ENCODE measurements around the gene ARID5B. TPM values are rescaled to one million over a fixed set of nuclear protein-coding genes. Genes with fewer than 3 reads are reported as not detected.

ARID5B gene
- total RNA-seq, 1 donor from 2014 or later = 0.62 TPM

- Mint-ChIP-seq H3K9me3 (ENCODE audit: unreplicated experiment) (no peaks in the 10 kb centered on the region), H3K36me3 (ENCODE audit: low read depth, unreplicated experiment) (no peaks in the 10 kb centered on the region), H3K27ac (ENCODE audit: unreplicated experiment) (no peak overlapping the region), H3K4me1 (ENCODE audit: unreplicated experiment) (no peaks in the 10 kb centered on the region), H3K4me3 (ENCODE audit: unreplicated experiment) (no peak overlapping the region), H3K27me3 (ENCODE audit: unreplicated experiment) (no peaks in the 10 kb centered on the region)
- no peak for TF ChIP-seq CTCF (IDR thresholded peaks at IDR 0.05; ENCODE audit: unreplicated experiment)
- DNase-seq (ENCODE audit: low spot score) = no peak
Measured at GRCh38 chr10:61869041-61869675, 32.3 kb upstream of the ARID5B start.

- TF ChIP-seq CTCF (IDR thresholded peaks at IDR 0.05; ENCODE audit: unreplicated experiment) = no peak
- DNase-seq (ENCODE audit: low spot score) = no peak
- H3K27me3 Mint-ChIP-seq (ENCODE audit: unreplicated experiment) = no peaks in the 10 kb centered on the region
- no peaks in the 10 kb centered on the region for H3K9me3 Mint-ChIP-seq (ENCODE audit: unreplicated experiment)
- H3K27ac Mint-ChIP-seq (ENCODE audit: unreplicated experiment) = no peak overlapping the region
- no peak overlapping the region for H3K4me3 Mint-ChIP-seq (ENCODE audit: unreplicated experiment)
- H3K36me3 Mint-ChIP-seq (ENCODE audit: low read depth, unreplicated experiment) = no peaks in the 10 kb centered on the region
- no peaks in the 10 kb centered on the region for H3K4me1 Mint-ChIP-seq (ENCODE audit: unreplicated experiment)
Measured at GRCh38 chr10:61869774-61870525, 31.5 kb upstream of the ARID5B start.

- Mint-ChIP-seq H3K36me3 (ENCODE audit: low read depth, unreplicated experiment) (no peaks in the 10 kb centered on the region), H3K4me1 (ENCODE audit: unreplicated experiment) (no peaks in the 10 kb centered on the region), H3K9me3 (ENCODE audit: unreplicated experiment) (no peaks in the 10 kb centered on the region), H3K4me3 (ENCODE audit: unreplicated experiment) (no peak overlapping the region), H3K27me3 (ENCODE audit: unreplicated experiment) (no peaks in the 10 kb centered on the region), H3K27ac (ENCODE audit: unreplicated experiment) (no peak overlapping the region)
- no peak for TF ChIP-seq CTCF (IDR thresholded peaks at IDR 0.05; ENCODE audit: unreplicated experiment)
- no peak for DNase-seq (ENCODE audit: low spot score)
Measured at GRCh38 chr10:61870526-61870895, 31.0 kb upstream of the ARID5B start.

GRCh38 chr10:61871487-61871886 is 30.0 kb upstream of the ARID5B start:
- H3K4me3 Mint-ChIP-seq (ENCODE audit: unreplicated experiment) = no peak overlapping the region
- no peak for DNase-seq (ENCODE audit: low spot score)
- H3K4me1 Mint-ChIP-seq (ENCODE audit: unreplicated experiment) = no peaks in the 10 kb centered on the region
- H3K36me3 Mint-ChIP-seq (ENCODE audit: low read depth, unreplicated experiment) = no peaks in the 10 kb centered on the region
- H3K27ac Mint-ChIP-seq (ENCODE audit: unreplicated experiment) = no peak overlapping the region
- no peaks in the 10 kb centered on the region for H3K27me3 Mint-ChIP-seq (ENCODE audit: unreplicated experiment)
- no peak for TF ChIP-seq CTCF (IDR thresholded peaks at IDR 0.05; ENCODE audit: unreplicated experiment)
- H3K9me3 Mint-ChIP-seq (ENCODE audit: unreplicated experiment) = no peaks in the 10 kb centered on the region

Data from endothelial cell (in vitro differentiated cells).